Lower lobe of right lung (tissue), 2 donors: ENCODE results near the gene RPL4. TPM values are rescaled to one million over a fixed set of nuclear protein-coding genes. Genes with fewer than 3 reads are reported as not detected.

Experiments used
- ATAC-seq, 2 donors: fragments of 200-7000 bp; cut with Tn5 transposase; one replicate each; pipeline ENCODE4 v1.9.1; 2020 to 2022; ENCODE audit warnings: mild to moderate bottlenecking in 2 of 2, moderate library complexity in 2 of 2
- DNase-seq: peaks from one replicate; pipeline ENCODE4 v3.0.0-alpha.2; 2020
- H3K27ac ChIP-seq: fragments of 200-600 bp; one replicate; pipeline ENCODE4 v1.8.0; 2022
- H3K27me3 ChIP-seq: fragments of 200-600 bp; one replicate; pipeline ENCODE4 v1.8.0; 2022; ENCODE audit warnings: low read depth
- H3K36me3 ChIP-seq: fragments of 200-600 bp; one replicate; pipeline ENCODE4 v1.8.0; 2022; ENCODE audit warnings: mild to moderate bottlenecking
- H3K4me1 ChIP-seq: fragments of 200-600 bp; one replicate; pipeline ENCODE4 v1.8.0; 2022
- H3K4me3 ChIP-seq: fragments of 200-600 bp; one replicate; pipeline ENCODE4 v1.8.0; 2022; ENCODE audit warnings: mild to moderate bottlenecking
- H3K9me3 ChIP-seq: fragments of 200-600 bp; one replicate; pipeline ENCODE4 v1.8.0; 2022
- intact Hi-C: fragments of 100-400 bp; cut with DNase I; formaldehyde crosslinking; loops from one replicate; pipeline ENCODE4 v1.11.0; 2022
- total RNA-seq: library from RNA; stranded (reverse); fragmentation: NEBNext Ultra II Directional; extraction: Animal tissue kit (Norgen Biotek cat#: 25700); gene quantifications from one replicate; pipeline ENCODE4 v1.2.1, GENCODE V29; 2021
- TF ChIP-seq, protein P1 (sequence below): fragments of 200-600 bp; IDR thresholded peaks from one replicate; pipeline ENCODE4 v1.8.0; 2022; ENCODE audit warnings: antibody characterized with exemption, mild to moderate bottlenecking
- donor health status: DM: no; HTN: yes; CAD: no; lungs with severe emphysema.

Gene RPL4
- total RNA-seq, 1 donor from 2014 or later, result 1,655 TPM

DNA sequence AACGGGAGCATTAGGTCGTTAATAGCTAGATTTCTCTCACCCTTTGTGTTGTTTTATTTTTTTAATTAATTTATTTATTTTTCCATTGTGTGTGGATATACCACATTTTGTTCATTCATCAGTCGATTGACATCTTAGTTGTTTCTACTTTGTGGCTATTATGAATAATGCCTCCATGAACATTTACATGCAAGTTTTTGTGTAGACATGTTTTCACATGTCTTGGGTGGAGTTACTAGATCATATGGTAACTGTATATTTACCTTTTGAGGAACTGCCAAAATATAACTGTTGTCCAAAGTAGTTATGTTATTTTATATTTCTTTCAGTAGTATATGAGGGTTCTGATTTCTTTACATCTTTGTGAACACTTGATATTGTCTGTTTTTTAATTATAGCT is 19.3 kb upstream of the RPL4 start:
- H3K4me1 ChIP-seq, result no peaks in the 10 kb centered on the region
- no peaks in the 10 kb centered on the region for H3K9me3 ChIP-seq
- H3K4me3 ChIP-seq, result no peak overlapping the region
- ATAC-seq (no peak), DNase-seq (no peak)
- TF ChIP-seq, protein P1, sequence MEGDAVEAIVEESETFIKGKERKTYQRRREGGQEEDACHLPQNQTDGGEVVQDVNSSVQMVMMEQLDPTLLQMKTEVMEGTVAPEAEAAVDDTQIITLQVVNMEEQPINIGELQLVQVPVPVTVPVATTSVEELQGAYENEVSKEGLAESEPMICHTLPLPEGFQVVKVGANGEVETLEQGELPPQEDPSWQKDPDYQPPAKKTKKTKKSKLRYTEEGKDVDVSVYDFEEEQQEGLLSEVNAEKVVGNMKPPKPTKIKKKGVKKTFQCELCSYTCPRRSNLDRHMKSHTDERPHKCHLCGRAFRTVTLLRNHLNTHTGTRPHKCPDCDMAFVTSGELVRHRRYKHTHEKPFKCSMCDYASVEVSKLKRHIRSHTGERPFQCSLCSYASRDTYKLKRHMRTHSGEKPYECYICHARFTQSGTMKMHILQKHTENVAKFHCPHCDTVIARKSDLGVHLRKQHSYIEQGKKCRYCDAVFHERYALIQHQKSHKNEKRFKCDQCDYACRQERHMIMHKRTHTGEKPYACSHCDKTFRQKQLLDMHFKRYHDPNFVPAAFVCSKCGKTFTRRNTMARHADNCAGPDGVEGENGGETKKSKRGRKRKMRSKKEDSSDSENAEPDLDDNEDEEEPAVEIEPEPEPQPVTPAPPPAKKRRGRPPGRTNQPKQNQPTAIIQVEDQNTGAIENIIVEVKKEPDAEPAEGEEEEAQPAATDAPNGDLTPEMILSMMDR, result no peak
- no peak overlapping the region for H3K27ac ChIP-seq
- peaks cover 13% of the 10 kb centered on the region for H3K36me3 ChIP-seq
- intact Hi-C loops, result no loop called here
- no peaks in the 10 kb centered on the region for H3K27me3 ChIP-seq

DNA sequence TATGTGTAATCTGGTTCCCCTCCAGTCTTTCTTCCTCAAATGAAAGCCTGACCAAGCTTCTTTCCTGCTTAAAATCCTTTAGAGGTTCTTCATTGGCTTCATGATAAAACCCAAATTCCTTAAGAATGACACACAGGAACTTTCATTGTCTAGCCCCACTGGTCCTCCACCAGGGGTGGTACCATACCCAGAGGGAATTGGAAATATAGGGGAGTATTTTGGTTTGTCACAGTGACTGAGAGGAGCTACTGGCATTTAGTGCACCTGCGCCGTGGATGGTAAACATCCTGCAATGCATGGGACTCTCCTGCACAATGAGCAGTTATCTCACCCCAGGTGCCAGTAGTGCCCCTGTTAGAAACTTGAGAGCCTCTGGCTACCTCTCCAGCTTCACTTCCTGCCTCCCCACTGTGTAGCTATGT is 11.3 kb upstream of the RPL4 start:
- no peak overlapping the region for H3K27ac ChIP-seq
- DNase-seq, result no peak
- no peaks in the 10 kb centered on the region for H3K27me3 ChIP-seq
- H3K36me3 ChIP-seq, result peaks cover 14% of the 10 kb centered on the region
- no peak overlapping the region for H3K4me3 ChIP-seq
- intact Hi-C loops, result no loop called here
- no peak for ATAC-seq
- TF ChIP-seq, protein P1, result no peak
- H3K4me1 ChIP-seq, result no peaks in the 10 kb centered on the region
- no peaks in the 10 kb centered on the region for H3K9me3 ChIP-seq

DNA sequence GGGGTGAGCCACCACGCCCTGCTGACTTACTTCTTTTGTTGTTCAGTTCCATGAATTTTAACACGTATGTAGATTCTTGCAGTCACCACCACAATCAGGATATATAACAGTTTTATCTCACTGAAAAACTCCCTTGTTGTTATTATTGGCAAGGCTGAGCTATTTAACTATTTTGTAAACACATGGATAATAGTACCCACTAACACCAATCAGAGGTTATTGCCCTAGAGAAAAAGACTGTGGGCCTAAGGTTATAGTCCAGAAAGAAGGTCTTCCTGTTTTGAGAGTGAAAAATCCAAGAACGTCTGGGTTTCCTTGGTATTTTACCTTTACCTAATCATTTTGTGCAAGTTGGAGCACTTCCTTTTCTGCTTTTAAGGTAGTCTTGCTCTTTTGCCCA is 9.9 kb upstream of the RPL4 start:
- H3K4me1 ChIP-seq, result no peaks in the 10 kb centered on the region
- no peaks in the 10 kb centered on the region for H3K9me3 ChIP-seq
- no peaks in the 10 kb centered on the region for H3K27me3 ChIP-seq
- ATAC-seq, result no peak
- peaks cover 10% of the 10 kb centered on the region for H3K36me3 ChIP-seq
- no peak overlapping the region for H3K4me3 ChIP-seq
- no peak for DNase-seq
- H3K27ac ChIP-seq, result no peak overlapping the region
- TF ChIP-seq, protein P1, result no peak
- intact Hi-C loops, result no loop called here

DNA sequence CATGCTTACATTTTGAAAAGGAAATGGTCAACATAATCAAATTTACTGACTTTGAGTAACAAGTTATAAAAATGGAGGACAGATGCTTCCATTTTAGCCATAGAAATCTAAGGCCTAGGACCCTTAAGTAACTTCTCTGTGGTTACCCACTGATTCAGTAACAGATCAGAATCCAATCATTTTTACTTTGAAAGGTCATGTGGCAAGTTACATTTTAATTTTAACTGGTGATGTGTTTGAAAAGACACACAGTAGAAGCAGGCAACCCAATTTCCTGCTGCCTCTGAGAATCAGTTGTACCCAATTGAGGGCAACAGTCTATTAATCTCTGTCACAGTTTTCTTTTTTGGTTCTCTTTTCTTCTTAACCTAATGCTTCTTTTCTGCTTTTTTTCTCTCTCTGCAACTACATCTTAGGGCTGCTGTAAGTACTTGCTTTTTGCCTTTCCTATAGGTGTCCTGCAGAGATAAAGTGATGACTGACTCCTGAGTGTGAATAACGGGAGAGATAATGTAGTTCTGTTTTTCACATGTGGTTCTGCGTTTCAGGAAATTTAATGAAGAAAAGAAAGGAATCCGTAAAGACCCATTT is 3.7 kb upstream of the RPL4 start:
- Histone ChIP-seq H3K36me3 (peaks cover under 1% of the 10 kb centered on the region), H3K4me1 (peaks cover 17% of the 10 kb centered on the region), H3K9me3 (no peaks in the 10 kb centered on the region), H3K27me3 (no peaks in the 10 kb centered on the region), H3K4me3 (no peak overlapping the region), H3K27ac (no peak overlapping the region)
- TF ChIP-seq, protein P1, result no peak
- intact Hi-C loops, result no loop called here
- DNase-seq (no peak), ATAC-seq (no peak)

DNA sequence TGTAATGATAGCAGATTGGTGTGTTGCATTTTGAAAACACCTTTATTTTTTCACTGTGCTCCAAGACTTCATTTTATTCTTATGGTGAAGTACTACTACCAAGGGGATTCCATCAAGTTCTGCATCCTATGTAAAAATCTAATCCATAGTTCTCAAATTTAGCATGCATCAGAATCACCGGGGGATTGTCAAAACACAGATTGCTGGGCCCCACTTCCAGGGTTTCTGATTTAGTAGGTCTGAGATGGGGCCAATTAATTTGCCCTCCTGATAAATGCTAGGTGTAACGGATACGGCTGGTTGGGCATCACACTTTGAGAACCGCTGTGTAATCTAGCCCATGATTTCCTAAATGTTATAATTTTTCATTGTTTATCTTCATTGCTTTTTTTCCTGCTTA is 1.2 kb upstream of the RPL4 start:
- no peaks in the 10 kb centered on the region for H3K9me3 ChIP-seq
- TF ChIP-seq, protein P1, result no peak
- H3K27ac ChIP-seq, result peak overlapping the region; percentile 97
- H3K27me3 ChIP-seq, result no peaks in the 10 kb centered on the region
- peaks cover 26% of the 10 kb centered on the region for H3K36me3 ChIP-seq
- H3K4me1 ChIP-seq, result peaks cover 38% of the 10 kb centered on the region
- ATAC-seq (no peak), DNase-seq (no peak)
- intact Hi-C loops, result no loop called here
- H3K4me3 ChIP-seq, result peak overlapping the region; percentile 99
